ENCODE results near the gene DHX9. TPM values are rescaled to one million over a fixed set of nuclear protein-coding genes. Genes with fewer than 3 reads are reported as not detected.
"Not testable (repeated sequence)": the region's sequence is repeated elsewhere in the genome, so short reads cannot be mapped to it uniquely, and the experiment has no call there.

The DHX9 gene
- total RNA-seq, 1 experiment from 2014 or later = 241 TPM

DNA sequence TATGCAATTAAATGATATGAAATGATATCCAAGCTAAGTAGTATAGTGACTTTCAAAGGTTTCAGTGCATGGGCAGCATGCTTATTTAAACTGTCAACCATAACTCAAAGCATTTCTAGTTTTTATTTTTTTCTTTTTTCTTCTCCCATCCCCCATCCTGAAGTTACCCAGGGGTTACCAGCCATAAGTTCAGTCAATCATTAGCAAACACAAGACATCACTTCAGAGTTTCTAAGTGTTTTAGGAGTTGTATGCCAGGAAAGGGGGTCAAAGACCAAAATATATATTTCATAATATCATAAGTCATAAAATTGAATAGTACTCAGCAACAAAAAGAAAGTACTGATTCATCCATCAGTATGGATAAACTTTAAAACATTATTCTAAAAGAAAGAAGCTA is 28.7 kb downstream of the DHX9 start:
- H3K27me3 ChIP-seq = no peaks in the 10 kb centered on the region
- no peak for DNase-seq
- no peaks in the 10 kb centered on the region for H3K9me3 ChIP-seq
- H3K4me3 ChIP-seq = no peak overlapping the region
- H3K36me3 ChIP-seq = peaks cover 99% of the 10 kb centered on the region

- no peaks in the 10 kb centered on the region for H3K9me3 ChIP-seq
- no peaks in the 10 kb centered on the region for H3K27me3 ChIP-seq
- no peak for DNase-seq
- no peak overlapping the region for H3K4me3 ChIP-seq
- peaks cover 100% of the 10 kb centered on the region for H3K36me3 ChIP-seq
Measured at GRCh38 chr1:182869241-182869666, 30.1 kb downstream of the DHX9 start.

GRCh38 chr1:182872881-182873280 is 33.7 kb downstream of the DHX9 start:
- Histone ChIP-seq H3K27me3 (no peaks in the 10 kb centered on the region), H3K36me3 (peaks cover 100% of the 10 kb centered on the region), H3K4me3 (no peak overlapping the region), H3K9me3 (no peaks in the 10 kb centered on the region)
- DNase-seq = no peak

- H3K27me3 ChIP-seq = no peaks in the 10 kb centered on the region
- peaks cover 100% of the 10 kb centered on the region for H3K36me3 ChIP-seq
- no peaks in the 10 kb centered on the region for H3K9me3 ChIP-seq
- no peak overlapping the region for H3K4me3 ChIP-seq
- no peak for DNase-seq
Measured at GRCh38 chr1:182875889-182876288, 36.7 kb downstream of the DHX9 start.

- no peak for DNase-seq
- Histone ChIP-seq H3K36me3 (peaks cover 100% of the 10 kb centered on the region), H3K4me3 (no peak overlapping the region), H3K9me3 (no peaks in the 10 kb centered on the region), H3K27me3 (no peaks in the 10 kb centered on the region)
Measured at GRCh38 chr1:182877331-182877730, 38.2 kb downstream of the DHX9 start.

- DNase-seq = no peak
- no peak overlapping the region for H3K4me3 ChIP-seq
- peaks cover 99% of the 10 kb centered on the region for H3K36me3 ChIP-seq
- H3K27me3 ChIP-seq = no peaks in the 10 kb centered on the region
- no peaks in the 10 kb centered on the region for H3K9me3 ChIP-seq
Measured at GRCh38 chr1:182877842-182878241, 38.7 kb downstream of the DHX9 start.

DNA sequence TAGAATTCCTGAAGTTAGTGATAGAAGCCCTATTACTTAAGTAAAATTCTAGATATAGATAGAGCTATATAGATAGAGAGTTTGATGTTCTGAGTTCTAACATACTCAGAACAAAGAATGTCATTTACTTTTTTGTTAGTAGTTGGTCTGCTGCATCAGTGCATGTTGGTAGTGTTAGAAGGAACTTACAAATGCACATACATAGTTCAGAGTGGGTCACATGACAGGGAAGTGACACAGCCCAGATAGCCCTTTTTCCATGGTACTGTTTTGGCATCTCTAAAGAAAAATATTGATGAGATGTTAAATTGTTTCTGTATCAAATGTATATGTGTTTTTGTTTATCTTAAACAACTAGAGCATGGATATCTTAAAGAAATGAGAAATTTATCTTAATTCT is 45.7 kb downstream of the DHX9 start:
- Histone ChIP-seq H3K27me3 (no peaks in the 10 kb centered on the region), H3K9me3 (no peaks in the 10 kb centered on the region), H3K36me3 (peaks cover 93% of the 10 kb centered on the region), H3K4me3 (no peak overlapping the region)
- DNase-seq = no peak

DNA sequence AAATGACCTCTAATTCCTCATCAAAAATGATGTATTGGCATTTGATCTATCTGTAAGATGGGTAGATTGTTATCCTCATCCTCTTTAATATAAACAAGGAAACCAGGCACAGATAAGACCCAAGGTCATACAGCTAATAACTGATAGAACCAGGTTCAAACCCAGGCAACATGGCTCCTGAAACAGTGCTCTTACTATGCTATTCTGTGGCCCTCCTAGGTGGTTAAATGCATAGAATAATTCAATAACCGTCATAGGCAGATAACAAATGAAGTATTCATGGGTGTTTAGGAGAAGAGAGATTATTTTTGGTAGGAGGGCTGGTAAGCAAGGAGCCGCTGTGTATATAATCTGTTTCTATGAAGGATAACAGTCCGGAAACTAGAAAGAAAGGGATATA is 46.4 kb downstream of the DHX9 start:
- no peaks in the 10 kb centered on the region for H3K9me3 ChIP-seq
- no peak overlapping the region for H3K4me3 ChIP-seq
- DNase-seq = no peak
- peaks cover 90% of the 10 kb centered on the region for H3K36me3 ChIP-seq
- no peaks in the 10 kb centered on the region for H3K27me3 ChIP-seq

- no peak for DNase-seq
- H3K9me3 ChIP-seq = peaks cover 2% of the 10 kb centered on the region
- no peaks in the 10 kb centered on the region for H3K27me3 ChIP-seq
- peaks cover 83% of the 10 kb centered on the region for H3K36me3 ChIP-seq
- no peak overlapping the region for H3K4me3 ChIP-seq
Measured at GRCh38 chr1:182886985-182887384, 47.8 kb downstream of the DHX9 start.

- DNase-seq = no peak
- H3K4me3 ChIP-seq = no peak overlapping the region
- peaks cover 65% of the 10 kb centered on the region for H3K36me3 ChIP-seq
Measured at GRCh38 chr1:182888736-182889531, 49.8 kb downstream of the DHX9 start.

DNA sequence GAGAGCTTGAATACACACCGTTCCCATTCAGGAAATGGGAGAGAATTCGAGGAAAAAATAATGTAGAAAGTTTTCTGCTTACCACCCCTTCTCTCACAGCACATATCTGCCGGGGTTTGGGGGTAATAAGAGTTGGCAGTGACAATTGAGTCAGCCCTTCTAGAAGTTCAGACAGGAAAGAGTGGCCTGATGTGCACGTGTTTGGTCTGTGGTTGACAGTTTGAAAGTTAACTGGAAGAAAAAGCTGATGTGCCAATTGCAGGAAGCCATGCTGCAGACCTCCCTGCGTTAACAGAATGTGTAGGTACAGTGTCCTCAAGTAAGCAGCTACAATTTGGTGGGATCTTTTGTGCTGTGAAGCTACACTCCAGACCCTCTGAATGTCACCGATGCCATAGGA is 50.9 kb downstream of the DHX9 start:
- peaks cover 10% of the 10 kb centered on the region for H3K9me3 ChIP-seq
- no peak overlapping the region for H3K4me3 ChIP-seq
- H3K27me3 ChIP-seq = no peaks in the 10 kb centered on the region
- no peak for DNase-seq
- peaks cover 56% of the 10 kb centered on the region for H3K36me3 ChIP-seq

More at GRCh38 chr1:182888736-182889531, 49.8 kb downstream of the DHX9 start:
- Histone ChIP-seq H3K27me3 (no peaks in the 10 kb centered on the region), H3K9me3 (peaks cover 7% of the 10 kb centered on the region)

GRCh38 chr1:182890927-182891610 is 51.9 kb downstream of the DHX9 start:
- peaks cover 10% of the 10 kb centered on the region for H3K9me3 ChIP-seq
- H3K27me3 ChIP-seq = no peaks in the 10 kb centered on the region
- no peak overlapping the region for H3K4me3 ChIP-seq
- DNase-seq = no peak
- H3K36me3 ChIP-seq = peaks cover 47% of the 10 kb centered on the region

DNA sequence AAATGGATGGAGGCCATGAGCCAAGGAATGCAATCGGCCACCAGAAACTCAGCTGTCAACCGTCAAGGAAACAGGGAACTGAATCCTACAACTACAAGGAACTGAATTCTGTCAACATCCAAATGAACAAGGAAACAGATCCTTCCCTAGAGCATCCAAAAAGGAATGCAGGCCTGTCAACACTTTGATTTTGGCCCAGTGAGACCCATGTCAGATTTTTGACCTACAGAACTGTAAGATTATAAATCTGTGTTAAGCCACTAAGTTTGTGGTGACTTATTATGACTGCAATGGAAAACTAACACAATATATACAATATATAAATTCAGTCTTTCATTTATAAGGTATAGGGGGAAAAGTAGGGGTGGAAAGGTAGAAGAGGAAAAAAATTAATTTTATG is 58.5 kb downstream of the DHX9 start:
- Histone ChIP-seq H3K9me3 (peaks cover 2% of the 10 kb centered on the region; the same call in 1 of the 2 replicates), H3K36me3 (no peaks in the 10 kb centered on the region), H3K27me3 (no peaks in the 10 kb centered on the region), H3K4me3 (no peak overlapping the region)
- no peak for DNase-seq

GRCh38 chr1:182901946-182902345 is 62.8 kb downstream of the DHX9 start:
- H3K9me3 ChIP-seq, H3K36me3 ChIP-seq, H3K4me3 ChIP-seq, H3K27me3 ChIP-seq, DNase-seq: not testable (repeated sequence)

GRCh38 chr1:182905321-182905720 is 66.2 kb downstream of the DHX9 start:
- DNase-seq = no peak
- Histone ChIP-seq H3K36me3 (no peaks in the 10 kb centered on the region), H3K9me3 (no peaks in the 10 kb centered on the region), H3K27me3 (no peaks in the 10 kb centered on the region), H3K4me3 (no peak overlapping the region)

DNA sequence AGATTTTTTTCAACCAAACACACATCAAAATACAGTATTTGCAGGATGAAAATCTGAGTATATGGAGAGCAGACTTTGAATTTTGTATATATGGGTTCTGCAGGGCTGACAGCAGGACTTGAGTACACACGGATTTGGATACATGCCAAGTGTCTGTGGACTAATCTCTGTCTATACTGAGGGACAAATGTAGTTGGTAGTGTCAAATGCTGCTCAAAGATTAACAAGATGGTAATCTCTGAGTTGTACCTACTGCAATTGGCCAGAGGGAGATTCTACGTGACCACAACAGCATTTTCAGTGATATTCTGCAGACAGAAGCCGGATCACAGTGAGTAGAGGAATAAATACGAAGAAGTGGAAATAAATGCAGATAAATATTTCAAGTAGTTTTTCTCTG is 70.4 kb downstream of the DHX9 start:
- H3K36me3 ChIP-seq = no peaks in the 10 kb centered on the region
- no peaks in the 10 kb centered on the region for H3K27me3 ChIP-seq
- no peak for DNase-seq
- no peak overlapping the region for H3K4me3 ChIP-seq
- H3K9me3 ChIP-seq = peaks cover 14% of the 10 kb centered on the region

DNA sequence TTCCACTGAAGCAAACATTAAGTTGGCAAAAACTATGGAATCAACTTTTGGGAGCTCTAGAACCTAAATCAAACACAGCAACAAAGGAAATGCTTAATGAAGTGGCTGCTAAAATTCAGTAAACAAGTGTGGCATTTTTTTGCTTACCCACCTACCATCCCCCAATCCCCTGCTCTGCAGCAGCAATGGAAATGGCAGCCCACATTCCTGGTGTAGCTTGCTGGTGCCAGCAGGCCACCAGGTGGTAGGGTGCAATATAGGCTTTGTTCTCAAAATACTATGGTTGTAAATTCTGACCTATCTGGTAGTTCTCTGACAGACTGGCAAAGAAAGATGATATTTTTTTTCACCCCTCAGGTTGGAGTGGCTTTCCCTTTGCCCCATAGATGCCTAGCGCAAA is 71.0 kb downstream of the DHX9 start:
- DNase-seq = no peak
- Histone ChIP-seq H3K27me3 (no peaks in the 10 kb centered on the region), H3K36me3 (no peaks in the 10 kb centered on the region), H3K9me3 (peaks cover 14% of the 10 kb centered on the region), H3K4me3 (no peak overlapping the region)

DNA sequence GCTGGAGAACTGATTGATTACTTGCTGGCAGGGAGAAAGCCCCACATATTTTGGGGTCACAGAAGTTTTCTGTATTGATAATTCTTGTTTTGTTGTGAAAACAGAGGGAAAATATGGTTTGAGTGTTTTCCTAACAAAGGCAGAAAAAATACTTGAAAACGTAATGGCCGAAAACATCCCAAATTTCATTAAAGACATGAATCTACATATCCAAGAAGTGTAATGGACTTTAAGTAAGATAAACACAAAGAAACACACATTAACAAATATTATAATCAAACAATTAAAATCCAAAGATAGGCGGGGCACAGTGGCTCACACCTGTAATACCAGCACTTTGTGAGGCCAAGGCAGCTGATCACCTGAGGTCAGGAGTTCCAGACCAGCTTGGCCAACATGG is 74.3 kb downstream of the DHX9 start:
- H3K4me3 ChIP-seq = no peak overlapping the region
- H3K36me3 ChIP-seq = no peaks in the 10 kb centered on the region
- no peak for DNase-seq
- H3K27me3 ChIP-seq = no peaks in the 10 kb centered on the region
- H3K9me3 ChIP-seq = peaks cover 15% of the 10 kb centered on the region
